ENCODE results near the gene LGI2. TPM values are rescaled to one million over a fixed set of nuclear protein-coding genes. Genes with fewer than 3 reads are reported as not detected.

LGI2 gene
- polyA plus RNA-seq, 1 donor (not counting 4 experiments of a cell fraction or from before 2014, with no cell fraction given) = 0.69 TPM

DNA sequence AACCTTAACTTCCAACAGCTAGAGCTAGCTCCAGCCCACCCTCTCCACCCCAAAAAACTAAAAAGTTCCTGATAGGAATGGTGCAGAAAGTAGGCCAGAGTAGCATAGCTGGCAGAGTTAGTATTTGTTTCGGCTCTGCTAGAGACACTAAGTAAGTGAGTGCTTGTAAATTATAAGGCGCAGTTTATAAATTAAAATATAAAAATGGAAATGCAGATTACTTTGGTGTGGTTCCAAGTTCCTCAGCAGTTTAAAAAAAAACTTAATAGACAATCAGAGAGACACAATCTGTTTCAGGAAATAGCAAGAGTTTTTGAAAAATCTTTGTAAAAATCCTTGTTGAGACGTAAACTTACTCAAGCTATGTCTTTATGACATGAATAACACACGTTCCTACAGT, 2.8 kb upstream of the LGI2 start:
- FAIRE-seq = no peak
- Histone ChIP-seq H3K79me2 (ENCODE audit: control insufficient read depth, insufficient read depth, low read length) (no peaks in the 10 kb centered on the region), H3K4me3 (ENCODE audit: control insufficient read depth in 2 of 3, extremely low read depth in 1 of 3, insufficient read depth in 2 of 3, low read depth in 1 of 3, low read length in 3 of 3) (no peak overlapping the region), H2AFZ (ENCODE audit: control insufficient read depth, low read length) (no peak overlapping the region), H3K9me3 (ENCODE audit: control insufficient read depth, low read depth, low read length) (no peaks in the 10 kb centered on the region), H3K9me1 (ENCODE audit: control insufficient read depth, extremely low read depth, insufficient read depth, low read length) (no peaks in the 10 kb centered on the region), H3K36me3 (ENCODE audit: control insufficient read depth in 2 of 2, extremely low read depth in 1 of 2, insufficient read depth in 2 of 2, low read length in 2 of 2) (no peaks in the 10 kb centered on the region), H3K9ac (ENCODE audit: control insufficient read depth, extremely low read depth, insufficient read depth, low read length) (no peak overlapping the region), H3K27ac (ENCODE audit: control insufficient read depth, insufficient read depth, low read length) (no peak overlapping the region), H3K4me1 (ENCODE audit: control insufficient read depth, extremely low read depth, insufficient read depth, low read length) (peaks cover 3% of the 10 kb centered on the region), H3K4me2 (ENCODE audit: control insufficient read depth, extremely low read depth, insufficient read depth, low read depth, low read length) (no peak overlapping the region), H3K27me3 (ENCODE audit: control insufficient read depth, extremely low read depth, insufficient read depth, low read length) (peaks cover 58% of the 10 kb centered on the region), H4K20me1 (ENCODE audit: control insufficient read depth, extremely low read depth, insufficient read depth, low read length) (no peaks in the 10 kb centered on the region)
- dilution Hi-C loops (cut with MboI; ENCODE audit: extremely low pct_ligation_motif_present, low sequenced_read_pairs) = no loop called here
- TF ChIP-seq EZH2 (IDR thresholded peaks at IDR 0.05; ENCODE audit: low read length) = no peak
- TF ChIP-seq, protein P1, sequence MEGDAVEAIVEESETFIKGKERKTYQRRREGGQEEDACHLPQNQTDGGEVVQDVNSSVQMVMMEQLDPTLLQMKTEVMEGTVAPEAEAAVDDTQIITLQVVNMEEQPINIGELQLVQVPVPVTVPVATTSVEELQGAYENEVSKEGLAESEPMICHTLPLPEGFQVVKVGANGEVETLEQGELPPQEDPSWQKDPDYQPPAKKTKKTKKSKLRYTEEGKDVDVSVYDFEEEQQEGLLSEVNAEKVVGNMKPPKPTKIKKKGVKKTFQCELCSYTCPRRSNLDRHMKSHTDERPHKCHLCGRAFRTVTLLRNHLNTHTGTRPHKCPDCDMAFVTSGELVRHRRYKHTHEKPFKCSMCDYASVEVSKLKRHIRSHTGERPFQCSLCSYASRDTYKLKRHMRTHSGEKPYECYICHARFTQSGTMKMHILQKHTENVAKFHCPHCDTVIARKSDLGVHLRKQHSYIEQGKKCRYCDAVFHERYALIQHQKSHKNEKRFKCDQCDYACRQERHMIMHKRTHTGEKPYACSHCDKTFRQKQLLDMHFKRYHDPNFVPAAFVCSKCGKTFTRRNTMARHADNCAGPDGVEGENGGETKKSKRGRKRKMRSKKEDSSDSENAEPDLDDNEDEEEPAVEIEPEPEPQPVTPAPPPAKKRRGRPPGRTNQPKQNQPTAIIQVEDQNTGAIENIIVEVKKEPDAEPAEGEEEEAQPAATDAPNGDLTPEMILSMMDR (optimal IDR thresholded peaks at IDR 0.05 in 1 of 3, IDR thresholded peaks at IDR 0.05 in 1 of 3, conservative IDR thresholded peaks at IDR 0.05 in 1 of 3; ENCODE audit: extremely low read depth in 1 of 3, insufficient read depth in 2 of 3, low read length in 3 of 3) = no peak
- no peak for DNase-seq (ENCODE audit: low read depth, low spot score)

DNA sequence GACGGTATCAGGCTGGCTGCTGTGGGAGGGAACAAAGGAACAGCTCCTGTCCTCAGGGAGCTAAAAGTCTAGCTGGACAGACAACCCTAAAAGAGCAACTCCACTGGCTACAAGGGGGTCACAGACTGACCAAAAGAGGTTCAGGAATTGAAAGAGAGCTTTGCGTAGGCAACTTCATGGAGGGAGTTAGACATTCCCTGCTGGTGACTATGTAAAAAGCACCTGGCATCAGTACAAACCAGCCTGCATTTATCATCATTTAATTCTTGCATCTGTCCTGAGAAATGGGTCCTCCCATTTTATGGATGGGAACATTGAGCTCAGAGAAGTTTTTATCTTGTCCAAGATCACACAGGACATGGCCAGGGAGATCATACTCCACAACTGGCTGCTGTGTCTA, 1.4 kb upstream of the LGI2 start:
- Histone ChIP-seq H3K79me2 (ENCODE audit: control insufficient read depth, insufficient read depth, low read length) (no peaks in the 10 kb centered on the region), H3K36me3 (ENCODE audit: control insufficient read depth in 2 of 2, extremely low read depth in 1 of 2, insufficient read depth in 2 of 2, low read length in 2 of 2) (no peaks in the 10 kb centered on the region), H3K4me1 (ENCODE audit: control insufficient read depth, extremely low read depth, insufficient read depth, low read length) (peaks cover 3% of the 10 kb centered on the region), H3K9ac (ENCODE audit: control insufficient read depth, extremely low read depth, insufficient read depth, low read length) (no peak overlapping the region), H3K9me3 (ENCODE audit: control insufficient read depth, low read depth, low read length) (no peaks in the 10 kb centered on the region), H3K27me3 (ENCODE audit: control insufficient read depth, extremely low read depth, insufficient read depth, low read length) (peaks cover 64% of the 10 kb centered on the region), H3K4me3 (ENCODE audit: control insufficient read depth in 2 of 3, extremely low read depth in 1 of 3, insufficient read depth in 2 of 3, low read depth in 1 of 3, low read length in 3 of 3) (no peak overlapping the region), H3K4me2 (ENCODE audit: control insufficient read depth, extremely low read depth, insufficient read depth, low read depth, low read length) (no peak overlapping the region), H3K9me1 (ENCODE audit: control insufficient read depth, extremely low read depth, insufficient read depth, low read length) (no peaks in the 10 kb centered on the region), H2AFZ (ENCODE audit: control insufficient read depth, low read length) (no peak overlapping the region), H3K27ac (ENCODE audit: control insufficient read depth, insufficient read depth, low read length) (no peak overlapping the region), H4K20me1 (ENCODE audit: control insufficient read depth, extremely low read depth, insufficient read depth, low read length) (no peaks in the 10 kb centered on the region)
- dilution Hi-C loops (cut with MboI; ENCODE audit: extremely low pct_ligation_motif_present, low sequenced_read_pairs) = no loop called here
- DNase-seq (ENCODE audit: low read depth, low spot score) (no peak), FAIRE-seq (no peak)
- TF ChIP-seq, protein P1 (optimal IDR thresholded peaks at IDR 0.05 in 1 of 3, IDR thresholded peaks at IDR 0.05 in 1 of 3, conservative IDR thresholded peaks at IDR 0.05 in 1 of 3; ENCODE audit: extremely low read depth in 1 of 3, insufficient read depth in 2 of 3, low read length in 3 of 3) = no peak
- TF ChIP-seq EZH2 (IDR thresholded peaks at IDR 0.05; ENCODE audit: low read length) = no peak
